Ishikawa (cell line): ENCODE measurements around the gene TSPAN15.

ENCODE experiments used
- EP300 ChIP-seq: IDR thresholded peaks from 2 replicates; pipeline ENCODE4 v1.6.1; 2012; ENCODE audit warnings: borderline replicate concordance
- FOXM1 ChIP-seq: IDR thresholded peaks from 2 replicates; pipeline ENCODE4 v1.6.1; 2012; ENCODE audit warnings: low read depth, borderline replicate concordance
- NFIC ChIP-seq: IDR thresholded peaks from 2 replicates; pipeline ENCODE4 v1.6.1; 2012

DNA sequence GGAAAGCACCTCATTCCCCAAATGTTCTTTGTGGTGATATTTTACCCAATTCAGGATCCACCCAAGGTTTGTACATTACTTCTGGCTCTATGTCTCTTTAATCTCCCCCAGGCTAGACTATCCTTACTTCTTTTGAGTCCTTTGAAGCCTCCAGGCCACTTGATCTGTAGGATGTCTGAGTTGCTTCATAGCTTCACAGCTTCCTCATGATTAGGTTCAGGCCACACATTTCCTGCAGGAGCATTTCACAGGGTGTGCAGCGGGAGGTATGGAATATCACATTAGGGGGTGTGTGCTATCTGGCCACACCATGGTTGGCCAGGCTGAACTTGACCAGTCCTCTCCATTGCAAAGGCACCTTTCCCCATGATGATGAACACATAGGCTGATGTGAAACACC is 18.7 kb downstream of the TSPAN15 start:
- TF ChIP-seq FOXM1 (no peak), NFIC (no peak), EP300 (no peak)
